Esophagus squamous epithelium (tissue), 5 donors: Measurements from ENCODE around the gene ADAM12. TPM values are rescaled to one million over a fixed set of nuclear protein-coding genes. Genes with fewer than 3 reads are reported as not detected.
A peak's percentile ranks its signal among the peaks of the same experiment; 100 is the strongest.

Experiments used
- DNase-seq: peaks from one replicate; lab custom pipeline; 2025; lab: John Stamatoyannopoulos, UW
- H3K27ac ChIP-seq, 4 donors: fragments of 200-600 bp; sonication (generic); one replicate each; pipeline ENCODE4 v1.5.1; 2016 to 2019; ENCODE audit warnings: mild to moderate bottlenecking in 1 of 4
- H3K27me3 ChIP-seq, 4 donors: fragments of 200-600 bp; sonication (generic); 1 replicate in 3 of 4; 2 replicates in 1 of 4; pipeline versions ENCODE4 v1.5.1 to v1.6.0; 2017 to 2021; ENCODE audit warnings: antibody characterized with exemption in 1 of 4
- H3K36me3 ChIP-seq, 3 donors: fragments of 200-600 bp; sonication (generic); one replicate each; pipeline ENCODE4 v1.5.1; 2016 to 2019
- H3K4me1 ChIP-seq, 3 donors: fragments of 200-600 bp; sonication (generic); one replicate each; pipeline ENCODE4 v1.5.1; 2017 to 2019
- H3K4me3 ChIP-seq, 4 donors: fragments of 200-600 bp; sonication (generic); 1 replicate in 3 of 4; 2 replicates in 1 of 4; pipeline ENCODE4 v1.5.1; 2016 to 2019; ENCODE audit warnings: mild to moderate bottlenecking in 2 of 4, moderate library complexity in 1 of 4
- H3K9me3 ChIP-seq, 3 donors: fragments of 200-600 bp; sonication (generic); one replicate each; pipeline ENCODE4 v1.5.1; 2016 to 2019
- CTCF ChIP-seq, 6 experiments: fragments of 450-650 bp in 4 of 6; fragments of 200-600 bp in 2 of 6; sonication (generic) in 2 of 6; IDR thresholded peaks; one replicate each; pipeline ENCODE4 v1.5.1; 2016 to 2019; ENCODE audit warnings: antibody characterized with exemption in 6 of 6, mild to moderate bottlenecking in 4 of 6, moderate library complexity in 4 of 6
- POLR2A ChIP-seq, 4 donors: fragments of 450-650 bp; IDR thresholded peaks; one replicate each; pipeline ENCODE4 v1.6.1; 2017; ENCODE audit warnings: antibody characterized with exemption in 4 of 4, mild to moderate bottlenecking in 4 of 4, moderate library complexity in 3 of 4
- WGBS, 2 donors: methylation state at CpG; one replicate each; pipeline ENCODE4 v1.1.5; 2018; 5-methylcytosine and 5-hydroxymethylcytosine counted together
- intact Hi-C: fragments of 100-400 bp; cut with DNase I; formaldehyde crosslinking; loops from one replicate; pipeline ENCODE4 v1.15.0; 2022
- total RNA-seq, 4 donors: library from RNA; depleted of rRNA; stranded (reverse); fragments of >200 nt; gene quantifications; one replicate each; pipeline ENCODE4 v1.1.0, GENCODE V29; 2016
- donor health status: DM: yes; HTN: yes; CAD: no.

The ADAM12 gene
- total RNA-seq, 4 donors from 2014 or later, result 0.57 to 1.1 (median 0.76) TPM; not detected in 1

GRCh38 chr10:126101325-126101724 lies 287.0 kb downstream of the ADAM12 start:
- H3K36me3 ChIP-seq, result no peaks in the 10 kb centered on the region
- no peaks in the 10 kb centered on the region for H3K4me1 ChIP-seq
- intact Hi-C loops, result no loop called here
- H3K4me3 ChIP-seq, result no peak overlapping the region
- DNase-seq, result no peak
- 50 to 69% methylated on average over 1 of the region's 1 CpG for WGBS, 2 donors
- no peaks in the 10 kb centered on the region for H3K9me3 ChIP-seq
- H3K27ac ChIP-seq, result no peak overlapping the region
- TF ChIP-seq POLR2A (IDR thresholded peaks at IDR 0.05), result no peak
- TF ChIP-seq CTCF (IDR thresholded peaks at IDR 0.05), result no peak
- no peaks in the 10 kb centered on the region for H3K27me3 ChIP-seq

- H3K4me3 ChIP-seq, result no peak overlapping the region
- intact Hi-C loops, result no loop called here
- DNase-seq, result no peak
- H3K27ac ChIP-seq, result no peak overlapping the region
- WGBS, 2 donors, result 55 to 58% methylated on average over 3 of the region's 3 CpGs
- no peaks in the 10 kb centered on the region for H3K9me3 ChIP-seq
- no peaks in the 10 kb centered on the region for H3K27me3 ChIP-seq
- H3K36me3 ChIP-seq, result no peaks in the 10 kb centered on the region
- TF ChIP-seq CTCF (IDR thresholded peaks at IDR 0.05), result no peak
- TF ChIP-seq POLR2A (IDR thresholded peaks at IDR 0.05), result no peak
- no peaks in the 10 kb centered on the region for H3K4me1 ChIP-seq
Observed at GRCh38 chr10:126099366-126099765, 288.9 kb downstream of the ADAM12 start.

- H3K27ac ChIP-seq, result no peak overlapping the region
- DNase-seq, result no peak
- no peaks in the 10 kb centered on the region for H3K27me3 ChIP-seq
- 82 to 89% methylated on average over 3 of the region's 3 CpGs for WGBS, 2 donors
- H3K36me3 ChIP-seq, result no peaks in the 10 kb centered on the region
- TF ChIP-seq CTCF (IDR thresholded peaks at IDR 0.05) (no peak), POLR2A (IDR thresholded peaks at IDR 0.05) (no peak)
- no peak overlapping the region for H3K4me3 ChIP-seq
- no peaks in the 10 kb centered on the region for H3K4me1 ChIP-seq
- intact Hi-C loops, result no loop called here
- H3K9me3 ChIP-seq, result no peaks in the 10 kb centered on the region
Observed at GRCh38 chr10:126098226-126098581, 290.1 kb downstream of the ADAM12 start.

GRCh38 chr10:126097558-126098225 lies 290.6 kb downstream of the ADAM12 start:
- no peak overlapping the region for H3K27ac ChIP-seq
- peak in 1 of 6 experiments; percentile 4 for TF ChIP-seq CTCF (IDR thresholded peaks at IDR 0.05)
- no peak for TF ChIP-seq POLR2A (IDR thresholded peaks at IDR 0.05)
- intact Hi-C loops, result no loop called here
- 85 to 88% methylated on average over 1 to 6 of the region's 6 CpGs for WGBS, 2 donors
- no peaks in the 10 kb centered on the region for H3K36me3 ChIP-seq
- H3K9me3 ChIP-seq, result no peaks in the 10 kb centered on the region
- H3K4me1 ChIP-seq, result no peaks in the 10 kb centered on the region
- no peak for DNase-seq
- H3K4me3 ChIP-seq, result no peak overlapping the region
- H3K27me3 ChIP-seq, result no peaks in the 10 kb centered on the region

GRCh38 chr10:126094537-126094936 lies 293.7 kb downstream of the ADAM12 start:
- Histone ChIP-seq H3K9me3 (no peaks in the 10 kb centered on the region), H3K4me3 (no peak overlapping the region), H3K27ac (no peak overlapping the region), H3K27me3 (no peaks in the 10 kb centered on the region), H3K4me1 (no peaks in the 10 kb centered on the region), H3K36me3 (no peaks in the 10 kb centered on the region)
- TF ChIP-seq CTCF (IDR thresholded peaks at IDR 0.05), result no peak
- 73 to 74% methylated on average over 4 to 5 of the region's 5 CpGs for WGBS, 2 donors
- intact Hi-C loops, result no loop called here
- DNase-seq, result no peak
